Stimulated activated CD4-positive, alpha-beta T cell treated with anti-CD3 and anti-CD28 coated beads, Interleukin-4, amount 100 ng/mL, for 24 hours (primary cell): ENCODE data around the gene RASGEF1B.

Experiments
- DNase-seq: peaks from one replicate; pipeline ENCODE4 v3.0.0-alpha.2; 2020

Gene RASGEF1B

GRCh38 chr4:81389720-81390119, 82.0 kb downstream of the RASGEF1B start:
- no peak for DNase-seq

GRCh38 chr4:81380437-81380836, 91.3 kb downstream of the RASGEF1B start:
- DNase-seq: no peak

GRCh38 chr4:81378386-81378785, 93.3 kb downstream of the RASGEF1B start:
- DNase-seq: no peak

GRCh38 chr4:81377191-81377590, 94.5 kb downstream of the RASGEF1B start:
- DNase-seq: no peak

GRCh38 chr4:81376720-81377119, 95.0 kb downstream of the RASGEF1B start:
- DNase-seq: no peak
